Ovary (tissue), 9 donors: ENCODE measurements around the gene ATP10B. TPM values are rescaled to one million over a fixed set of nuclear protein-coding genes. Genes with fewer than 3 reads are reported as not detected.

Source experiments
- DNase-seq, 5 donors: peaks; one replicate each; pipeline ENCODE4 v3.0.0-alpha.2; 2019 to 2020
- H3K27ac ChIP-seq, 2 donors: fragments of 200-600 bp; one replicate each; pipeline versions ENCODE4 v1.5.1 to v1.8.0; 2019 to 2022
- H3K27me3 ChIP-seq: fragments of 200-600 bp; one replicate; pipeline ENCODE4 v1.8.0; 2022
- H3K36me3 ChIP-seq: fragments of 200-600 bp; sonication (generic); one replicate; pipeline ENCODE4 v1.5.1; 2019
- H3K4me1 ChIP-seq: one replicate; pipeline ENCODE4 v1.8.1; 2013; ENCODE audit warnings: mild to moderate bottlenecking, moderate library complexity; ENCODE audit not compliant: insufficient read depth
- H3K4me3 ChIP-seq: fragments of 200-600 bp; sonication (generic); one replicate; pipeline ENCODE4 v1.5.1; 2017
- H3K9me3 ChIP-seq, 2 donors: fragments of 200-600 bp in 1 of 2; sonication (generic) in 1 of 2; one replicate each; pipeline versions ENCODE4 v1.5.1 to v1.8.1; 2013 to 2019; ENCODE audit warnings: mild to moderate bottlenecking in 1 of 2, moderate library complexity in 1 of 2
- EP300 ChIP-seq: sonication (generic); formaldehyde crosslinking; IDR thresholded peaks from one replicate; pipeline ENCODE4 v1.6.1; 2017; ENCODE audit warnings: antibody characterized with exemption
- POLR2A ChIP-seq: fragments of 450-650 bp; IDR thresholded peaks from one replicate; pipeline ENCODE4 v1.6.1; 2017; ENCODE audit warnings: antibody characterized with exemption, mild to moderate bottlenecking, moderate library complexity
- WGBS, 3 donors: extraction: QIAGEN DNeasy Blood & Tissue Kit in 1 of 3; methylation state at CpG; one replicate each; pipeline versions ENCODE4 v1.1.5 to v1.1.7; 2013 to 2017; 5-methylcytosine and 5-hydroxymethylcytosine counted together
- intact Hi-C, 4 donors: fragments of 100-400 bp; cut with DNase I; formaldehyde crosslinking; loops; one replicate each; pipeline versions ENCODE4 v1.11.0 to v1.15.1; 2022 to 2023
- polyA plus RNA-seq, 2 donors: library from polyadenylated mRNA; stranded (reverse); fragments of 200-250 nt in 1 of 2; fragments of 350-450 nt in 1 of 2; fragmentation: Illumina TruSeq in 1 of 2; extraction: RNeasy Lipid Tissue Mini Kit (QIAGEN cat#74804) in 1 of 2; gene quantifications; one replicate each; pipeline ENCODE4 v1.2.3, GENCODE V29; 2013 to 2014
- total RNA-seq, 7 donors: library from RNA; depleted of rRNA in 2 of 7; stranded (reverse); fragments of >200 nt in 2 of 7; fragmentation: NEBNext Ultra II Directional in 3 of 7; extraction: Animal tissue kit (Norgen Biotek cat#: 25700) in 3 of 7; gene quantifications; one replicate each; pipeline versions ENCODE4 v1.1.0 to v1.2.4, GENCODE V29; 2016 to 2023
- TF ChIP-seq, protein P1 (sequence below), 3 donors: fragments of 450-650 bp in 2 of 3; fragments of 200-600 bp in 1 of 3; IDR thresholded peaks; one replicate each; pipeline versions ENCODE4 v1.5.1 to v1.8.0; 2016 to 2022; ENCODE audit warnings: antibody characterized with exemption in 3 of 3, mild to moderate bottlenecking in 1 of 3
- donor health status: DM: no; HTN: no; CAD: no; lungs with moderate emphysema.
- donor health status: DM: no; HTN: no; CAD: no.
- donor health status: Bipolar disorder and iron deficiency.
- donor health status: DM: yes; HTN: yes; CAD: no.
- donor health status: DM: no; HTN: no; CAD: no.
- donor health status: DM: yes; HTN: yes; CAD: no.

Gene ATP10B
- total and polyA plus RNA-seq, 9 donors = 0.02 to 19.1 (median 0.34) TPM; not detected in 1

DNA sequence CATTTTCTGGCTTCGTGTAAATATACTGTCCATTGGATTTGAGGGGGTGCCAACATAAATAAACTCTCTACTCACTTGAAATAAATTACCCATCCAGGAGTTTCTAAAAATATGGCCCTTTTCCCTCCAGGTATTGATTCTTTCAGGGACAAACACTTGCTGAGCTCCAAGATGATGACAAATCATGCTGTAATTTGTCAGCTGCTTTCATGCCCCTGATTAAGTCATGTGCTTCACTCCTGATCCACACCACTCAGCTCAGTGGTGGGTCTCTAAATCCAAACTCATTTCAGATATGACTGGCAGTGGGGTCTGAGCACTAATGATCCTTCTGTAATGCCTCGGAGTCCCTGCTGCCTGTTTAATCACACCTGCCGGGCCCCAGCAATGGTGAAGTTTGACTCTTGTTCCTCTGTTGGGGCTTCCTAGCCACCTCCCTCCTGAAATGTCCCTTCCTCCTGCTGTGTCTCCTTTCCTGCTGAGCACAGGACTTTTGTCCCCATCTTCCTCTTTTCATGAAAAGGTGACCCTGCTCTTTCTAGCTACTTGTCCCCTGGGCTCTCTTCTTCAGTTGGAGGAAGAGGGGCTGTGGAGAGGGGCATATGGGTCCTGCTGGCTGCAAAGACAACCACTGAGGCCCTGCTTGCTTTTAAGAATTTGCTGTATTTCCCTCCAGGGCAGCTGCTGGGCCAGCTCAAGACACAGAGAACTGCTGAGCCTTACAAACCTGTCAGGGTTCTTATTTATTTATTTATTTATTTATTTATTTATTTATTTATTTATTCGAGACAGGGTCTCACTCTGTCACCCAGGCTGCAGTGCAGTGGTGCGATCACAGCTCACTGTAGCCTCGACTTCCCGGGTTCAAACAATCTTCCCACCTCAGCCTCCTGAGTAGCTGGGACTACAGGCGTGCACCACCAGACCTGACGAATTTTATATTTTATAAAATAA is 200.0 kb downstream of the ATP10B start:
- H3K27me3 ChIP-seq = no peaks in the 10 kb centered on the region
- intact Hi-C loops = no loop called here
- H3K27ac ChIP-seq = no peak overlapping the region
- no peak for DNase-seq
- TF ChIP-seq, protein P1, sequence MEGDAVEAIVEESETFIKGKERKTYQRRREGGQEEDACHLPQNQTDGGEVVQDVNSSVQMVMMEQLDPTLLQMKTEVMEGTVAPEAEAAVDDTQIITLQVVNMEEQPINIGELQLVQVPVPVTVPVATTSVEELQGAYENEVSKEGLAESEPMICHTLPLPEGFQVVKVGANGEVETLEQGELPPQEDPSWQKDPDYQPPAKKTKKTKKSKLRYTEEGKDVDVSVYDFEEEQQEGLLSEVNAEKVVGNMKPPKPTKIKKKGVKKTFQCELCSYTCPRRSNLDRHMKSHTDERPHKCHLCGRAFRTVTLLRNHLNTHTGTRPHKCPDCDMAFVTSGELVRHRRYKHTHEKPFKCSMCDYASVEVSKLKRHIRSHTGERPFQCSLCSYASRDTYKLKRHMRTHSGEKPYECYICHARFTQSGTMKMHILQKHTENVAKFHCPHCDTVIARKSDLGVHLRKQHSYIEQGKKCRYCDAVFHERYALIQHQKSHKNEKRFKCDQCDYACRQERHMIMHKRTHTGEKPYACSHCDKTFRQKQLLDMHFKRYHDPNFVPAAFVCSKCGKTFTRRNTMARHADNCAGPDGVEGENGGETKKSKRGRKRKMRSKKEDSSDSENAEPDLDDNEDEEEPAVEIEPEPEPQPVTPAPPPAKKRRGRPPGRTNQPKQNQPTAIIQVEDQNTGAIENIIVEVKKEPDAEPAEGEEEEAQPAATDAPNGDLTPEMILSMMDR (IDR thresholded peaks at IDR 0.05) = no peak
- no peak for TF ChIP-seq POLR2A
- TF ChIP-seq EP300 = no peak
- H3K4me1 ChIP-seq = no peaks in the 10 kb centered on the region
- no peaks in the 10 kb centered on the region for H3K36me3 ChIP-seq
- no peak overlapping the region for H3K4me3 ChIP-seq
- H3K9me3 ChIP-seq = no peaks in the 10 kb centered on the region
- WGBS, 3 donors = 85 to 90% (median 86%) methylated on average over 9 of the region's 9 CpGs

DNA sequence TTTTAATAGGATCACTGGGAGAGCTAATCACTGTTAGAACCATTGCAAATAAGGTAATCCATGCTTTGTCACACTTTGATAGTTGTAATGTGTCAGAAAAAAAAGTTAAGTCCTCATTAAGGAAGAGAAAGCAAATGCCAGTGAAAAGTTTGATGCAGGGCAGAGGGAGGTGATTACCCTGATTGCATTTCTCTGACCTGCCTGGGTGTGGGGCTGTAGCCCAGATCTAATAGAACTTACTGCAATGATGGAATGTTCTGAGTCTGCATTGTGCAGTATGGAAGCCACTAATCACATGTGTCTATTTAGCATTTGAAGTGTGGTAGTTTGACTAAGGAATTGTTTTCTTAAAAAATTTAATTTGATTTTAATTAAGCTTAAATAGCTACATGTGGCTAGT is 202.7 kb downstream of the ATP10B start:
- no peaks in the 10 kb centered on the region for H3K36me3 ChIP-seq
- DNase-seq = no peak
- H3K27me3 ChIP-seq = no peaks in the 10 kb centered on the region
- intact Hi-C loops = no loop called here
- H3K4me1 ChIP-seq = no peaks in the 10 kb centered on the region
- no peak overlapping the region for H3K27ac ChIP-seq
- TF ChIP-seq POLR2A (no peak), EP300 (no peak)
- TF ChIP-seq, protein P1 (IDR thresholded peaks at IDR 0.05) = no peak
- H3K9me3 ChIP-seq = no peaks in the 10 kb centered on the region
- no peak overlapping the region for H3K4me3 ChIP-seq

DNA sequence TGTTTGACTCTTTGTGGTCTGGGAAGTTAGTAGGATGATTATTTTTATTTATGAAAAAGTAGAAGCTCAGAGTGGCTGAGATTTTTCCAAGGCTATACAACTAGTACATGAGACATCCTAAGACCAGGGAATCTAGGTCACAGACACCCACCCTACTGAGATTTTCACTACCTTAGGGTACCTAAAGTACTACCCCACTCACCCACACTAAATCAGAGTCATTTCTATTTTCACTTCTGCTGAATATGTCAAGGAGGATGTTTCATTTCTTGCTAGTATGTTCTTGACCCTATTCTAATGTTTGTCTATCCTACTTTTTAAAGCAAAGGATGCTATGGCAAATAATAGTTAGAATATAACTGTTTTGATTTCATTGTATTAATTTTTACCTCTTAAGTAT is 206.0 kb downstream of the ATP10B start:
- intact Hi-C loops = no loop called here
- Histone ChIP-seq H3K27me3 (no peaks in the 10 kb centered on the region), H3K4me1 (no peaks in the 10 kb centered on the region), H3K36me3 (no peaks in the 10 kb centered on the region), H3K4me3 (no peak overlapping the region), H3K9me3 (no peaks in the 10 kb centered on the region), H3K27ac (no peak overlapping the region)
- no peak for DNase-seq
- TF ChIP-seq, protein P1 (IDR thresholded peaks at IDR 0.05) = no peak
- TF ChIP-seq POLR2A (no peak), EP300 (no peak)

DNA sequence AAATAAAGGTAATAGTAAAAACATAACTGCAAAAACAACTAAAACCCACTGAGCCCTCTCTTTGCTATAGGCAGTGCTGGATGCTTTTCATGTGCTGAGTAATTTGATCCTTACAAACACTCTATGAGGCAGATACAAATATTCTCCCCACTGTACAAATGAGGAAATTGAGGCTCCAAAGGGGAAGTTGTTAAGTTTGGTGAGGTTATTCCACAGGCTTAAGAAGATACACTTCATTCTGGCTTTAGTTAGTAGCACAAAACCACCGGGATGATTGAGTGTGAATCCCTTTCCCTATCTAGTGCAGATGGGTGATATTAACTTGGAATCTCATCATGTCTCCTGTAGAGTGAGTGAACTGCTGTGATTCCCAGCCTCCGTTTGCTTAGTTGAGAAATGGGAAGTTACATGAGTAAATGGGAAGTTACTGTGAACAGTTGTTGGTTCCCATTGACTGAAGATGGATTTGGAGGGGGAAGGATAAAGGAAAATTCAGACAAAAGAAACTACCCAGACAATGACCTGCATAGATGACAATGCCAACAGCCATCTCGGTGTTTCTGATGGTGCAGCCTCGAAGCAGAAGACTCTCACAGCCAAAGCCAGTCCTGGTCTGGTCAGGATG is 208.3 kb downstream of the ATP10B start:
- H3K27me3 ChIP-seq = no peaks in the 10 kb centered on the region
- no peaks in the 10 kb centered on the region for H3K4me1 ChIP-seq
- TF ChIP-seq EP300 (no peak), POLR2A (no peak)
- TF ChIP-seq, protein P1 (IDR thresholded peaks at IDR 0.05) = no peak
- no peak overlapping the region for H3K4me3 ChIP-seq
- no peak for DNase-seq
- intact Hi-C loops = no loop called here
- WGBS, 3 donors = 79 to 83% (median 82%) methylated on average over 4 of the region's 4 CpGs
- H3K36me3 ChIP-seq = no peaks in the 10 kb centered on the region
- no peaks in the 10 kb centered on the region for H3K9me3 ChIP-seq
- H3K27ac ChIP-seq = no peak overlapping the region
